GM21381 (cell line): ENCODE measurements around the gene PROM2.

Source experiments
- ATAC-seq: cut with Tn5 transposase; IDR thresholded peaks from one replicate; pipeline ENCODE4 v1.9.1; 2021; ENCODE audit warnings: mild to moderate bottlenecking, moderate library complexity; ENCODE audit not compliant: unreplicated experiment

PROM2 gene

DNA sequence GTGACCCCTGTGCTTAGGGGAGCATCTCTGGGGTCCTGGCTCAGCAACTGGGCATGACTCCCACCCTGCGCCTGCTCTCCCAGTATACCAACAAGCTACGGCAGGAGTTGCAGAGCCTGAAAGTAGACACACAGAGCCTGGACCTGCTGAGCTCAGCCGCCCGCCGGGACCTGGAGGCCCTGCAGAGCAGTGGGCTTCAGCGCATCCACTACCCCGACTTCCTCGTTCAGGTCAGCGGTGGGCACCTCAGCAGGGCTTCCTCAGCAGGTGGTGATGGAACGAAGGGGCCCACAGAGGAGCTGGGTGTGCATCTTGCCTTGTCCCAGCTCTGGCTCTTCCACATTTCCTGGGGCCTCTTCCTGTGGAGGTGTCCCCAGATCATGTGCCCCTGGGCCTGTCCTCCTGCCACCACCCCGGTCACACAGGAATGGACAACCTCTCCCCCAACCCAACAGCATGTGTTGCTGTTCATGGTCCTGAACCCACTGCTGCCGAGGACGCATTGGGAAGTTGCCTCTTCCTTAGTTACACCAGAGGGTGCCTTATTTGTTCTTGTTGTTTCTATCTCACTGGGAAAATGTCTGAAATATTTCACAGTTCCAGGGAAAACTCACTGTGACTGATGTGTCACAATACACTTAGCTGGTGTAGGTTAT is 10.8 kb downstream of the PROM2 start:
- ATAC-seq = no peak

DNA sequence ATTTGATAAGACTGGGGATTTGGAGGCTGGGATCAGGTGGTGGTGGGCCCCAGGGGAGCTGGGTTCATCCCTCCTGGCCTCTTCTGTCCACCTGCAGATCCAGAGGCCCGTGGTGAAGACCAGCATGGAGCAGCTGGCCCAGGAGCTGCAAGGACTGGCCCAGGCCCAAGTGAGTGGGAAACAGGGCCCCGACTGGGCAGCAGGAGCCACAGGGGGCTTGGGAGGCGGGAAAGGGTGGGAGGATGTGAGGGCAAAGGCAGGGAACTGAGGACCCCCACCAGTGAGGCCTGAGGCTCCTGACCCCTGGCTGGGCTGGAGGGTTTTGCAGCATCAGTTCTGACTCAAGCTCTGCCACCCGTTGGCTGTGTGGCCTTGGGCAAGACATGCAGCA is 11.3 kb downstream of the PROM2 start:
- no peak for ATAC-seq

GRCh38 chr2:95287336-95287735 is 13.1 kb downstream of the PROM2 start:
- no peak for ATAC-seq

DNA sequence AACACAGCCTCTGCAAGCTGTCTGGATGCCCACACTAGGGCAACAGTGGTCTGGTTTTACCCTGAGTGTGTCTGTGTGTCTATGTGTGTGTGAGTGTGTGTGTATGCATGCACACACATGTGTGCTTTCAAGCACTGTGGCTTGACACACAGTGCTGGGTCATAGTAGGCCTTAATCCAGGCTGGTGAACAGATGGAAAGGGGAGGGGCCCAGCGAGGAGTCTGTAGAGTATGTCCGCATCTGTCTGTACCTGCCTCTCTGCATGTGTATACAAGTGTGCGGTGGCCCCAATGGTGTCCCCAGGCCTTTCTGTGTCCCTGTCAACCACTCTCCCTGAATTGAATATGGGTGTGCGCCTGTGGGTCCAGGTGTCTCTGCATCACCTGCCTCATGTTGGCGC is 13.6 kb downstream of the PROM2 start:
- ATAC-seq = no peak

- ATAC-seq = no peak
Observed at GRCh38 chr2:95289253-95289652, 15.0 kb downstream of the PROM2 start.

DNA sequence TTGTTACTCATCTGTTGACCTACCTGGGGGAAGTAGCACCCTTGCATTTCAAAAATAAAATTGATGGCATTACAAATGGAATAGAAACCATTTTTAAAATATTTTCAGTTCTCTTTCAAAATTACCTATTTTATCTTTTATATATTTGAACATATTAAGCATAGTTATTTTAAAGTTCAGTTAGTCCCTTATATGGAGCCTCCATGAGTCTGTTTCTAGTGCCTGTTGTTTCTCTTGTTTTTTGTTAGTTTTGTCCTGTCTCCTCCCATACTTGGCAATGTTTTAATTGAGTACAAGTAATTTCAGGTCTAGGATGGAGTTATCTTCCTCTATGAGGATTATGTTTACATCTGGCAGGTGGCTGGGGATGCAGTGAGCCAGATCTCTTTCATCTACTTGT is 17.0 kb downstream of the PROM2 start:
- no peak for ATAC-seq

GRCh38 chr2:95292623-95293260 is 18.5 kb downstream of the PROM2 start:
- ATAC-seq = no peak

DNA sequence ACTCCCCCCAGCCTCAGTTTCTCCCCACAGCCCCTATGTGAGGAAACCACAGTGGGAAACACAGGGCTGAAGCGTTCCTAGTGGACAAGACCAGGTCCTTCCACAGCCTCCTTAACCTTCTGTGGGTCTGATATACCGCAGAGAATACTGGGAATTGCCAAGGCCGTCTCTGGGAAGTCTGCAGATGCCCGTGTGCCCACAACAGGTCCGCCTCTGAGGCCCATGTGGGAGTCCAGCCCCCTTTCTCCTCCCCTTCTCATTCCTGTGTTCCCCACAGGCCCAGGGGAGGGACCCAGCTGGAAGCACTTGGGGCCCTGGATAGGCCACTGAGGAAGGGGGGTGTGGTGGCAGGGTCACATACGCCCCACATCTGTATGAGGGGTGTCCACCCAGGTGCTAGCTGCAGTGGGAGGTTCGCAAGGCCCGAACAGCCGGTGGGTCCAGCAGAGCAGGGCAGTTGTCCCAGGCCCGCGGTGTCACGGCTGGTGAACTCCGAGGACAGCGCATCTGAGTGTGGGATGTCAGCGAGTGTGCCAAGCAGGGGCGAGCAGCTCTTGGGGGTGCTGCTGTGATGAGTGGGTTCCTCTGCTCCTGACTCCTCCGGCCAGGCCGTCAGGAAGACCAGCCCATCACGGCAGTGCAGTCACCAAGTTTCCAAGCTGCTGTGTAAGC is 20.5 kb downstream of the PROM2 start:
- ATAC-seq = no peak

DNA sequence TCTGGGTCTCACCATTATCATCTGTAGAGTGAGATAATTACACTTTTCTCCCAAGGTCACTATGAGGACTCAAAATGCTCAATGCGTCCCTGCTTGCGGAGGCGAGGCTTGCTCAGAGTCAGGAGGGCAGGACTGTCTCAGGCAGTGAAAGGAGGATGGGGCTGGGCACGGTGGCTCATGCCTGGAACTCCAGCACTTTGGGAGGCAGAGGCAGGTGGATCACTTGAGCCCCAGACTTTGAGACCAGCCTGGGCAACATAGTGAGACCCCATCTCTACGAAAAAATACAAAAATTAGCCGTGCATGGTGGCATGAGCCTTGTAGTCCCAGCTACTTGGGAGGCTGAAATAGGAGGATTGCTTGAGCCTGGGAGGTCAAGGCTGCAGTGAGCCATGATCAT is 21.1 kb downstream of the PROM2 start:
- no peak for ATAC-seq

GRCh38 chr2:95296011-95296410 is 21.8 kb downstream of the PROM2 start:
- no peak for ATAC-seq

DNA sequence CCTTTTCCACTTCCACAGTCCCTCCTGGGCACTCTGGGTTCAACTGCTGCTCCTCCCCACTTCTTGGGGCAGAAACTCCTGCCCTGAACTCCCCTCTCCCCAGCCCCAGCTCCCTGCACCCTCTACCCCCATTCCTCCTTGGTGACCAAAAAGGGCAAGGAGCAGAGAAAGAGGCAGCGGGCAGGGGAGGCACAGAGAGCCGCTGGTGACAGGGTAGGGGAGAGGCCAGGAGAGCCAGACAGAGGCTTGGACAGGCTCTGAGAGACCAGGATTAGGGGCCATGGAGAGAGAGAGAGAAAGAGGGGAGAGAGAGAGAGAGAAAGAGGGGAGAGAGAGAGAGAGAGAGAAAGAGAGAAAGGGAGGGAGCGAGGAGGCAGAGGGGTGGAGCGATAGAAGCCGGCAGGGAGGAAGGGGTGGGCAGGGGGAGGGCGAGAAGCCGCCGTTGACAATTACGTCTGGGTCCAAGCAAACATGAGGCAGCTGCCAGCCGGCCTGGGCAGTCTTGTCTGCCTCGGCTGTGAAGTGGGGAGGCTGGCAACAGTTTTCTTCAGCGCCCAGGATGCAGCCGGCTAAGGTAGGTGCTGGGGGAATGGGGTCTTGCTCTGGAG is 22.7 kb downstream of the PROM2 start, which contains the start of gene KCNIP3:
KCNIP3 (plus strand) TSS at position 468 of the 608 bp plus-strand sequence; CDS start at position 560, 92 bp downstream.
- no peak for ATAC-seq

GRCh38 chr2:95297639-95298395 is 23.6 kb downstream of the PROM2 start:
- no peak for ATAC-seq

DNA sequence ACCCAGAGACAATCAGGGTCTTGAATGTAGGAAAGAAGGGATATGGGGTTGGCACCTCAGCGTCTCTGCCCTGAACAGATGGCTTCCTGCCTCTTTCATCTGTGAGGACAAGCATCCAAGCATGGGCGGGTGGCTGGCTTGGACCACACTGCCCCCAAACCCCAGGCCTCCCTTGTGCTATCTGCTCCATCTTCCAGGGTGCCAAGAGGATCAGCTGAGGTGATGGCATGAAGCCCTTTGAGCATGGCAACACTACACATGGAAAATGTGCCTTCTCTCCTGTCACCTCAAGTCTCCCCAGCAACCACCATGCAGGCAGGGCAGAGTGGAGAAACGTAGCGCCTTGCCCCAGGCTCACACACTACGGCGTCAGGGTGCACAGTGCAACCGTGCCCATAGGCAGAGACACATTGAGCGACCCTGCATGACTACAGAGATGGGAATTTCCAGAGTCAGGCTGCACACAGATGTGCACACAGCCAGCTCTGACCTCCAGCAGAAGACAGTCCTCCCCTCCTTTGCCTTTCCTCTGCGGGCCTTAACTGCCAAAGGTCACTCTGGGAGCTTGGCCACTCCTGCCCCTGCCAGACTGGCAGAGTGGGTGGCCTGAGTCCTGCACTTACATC is 24.4 kb downstream of the PROM2 start:
- ATAC-seq = no peak

DNA sequence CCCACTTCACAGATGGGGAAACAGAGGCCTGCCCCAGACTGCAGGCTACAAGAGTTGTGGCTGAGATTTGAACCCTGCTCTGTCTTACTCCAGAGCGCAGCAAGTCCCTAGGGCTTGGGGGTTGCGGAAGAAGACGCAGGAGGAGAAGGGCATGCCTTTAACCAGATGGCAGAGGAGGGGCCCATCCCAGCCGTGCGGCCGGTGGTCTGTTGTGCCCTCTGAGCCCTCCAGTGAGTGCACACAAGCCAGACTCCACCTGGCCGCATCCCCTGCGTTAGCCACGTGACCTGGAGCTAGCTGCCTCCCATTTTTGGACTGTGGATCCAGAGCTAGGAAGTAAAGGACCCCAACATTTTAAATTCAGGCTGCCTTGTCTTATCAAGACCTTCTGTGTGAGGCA is 25.7 kb downstream of the PROM2 start:
- no peak for ATAC-seq

- no peak for ATAC-seq
Observed at GRCh38 chr2:95300450-95300849, 26.2 kb downstream of the PROM2 start.

GRCh38 chr2:95301186-95301585 is 26.9 kb downstream of the PROM2 start:
- no peak for ATAC-seq

GRCh38 chr2:95301876-95302641 is 27.8 kb downstream of the PROM2 start:
- no peak for ATAC-seq

DNA sequence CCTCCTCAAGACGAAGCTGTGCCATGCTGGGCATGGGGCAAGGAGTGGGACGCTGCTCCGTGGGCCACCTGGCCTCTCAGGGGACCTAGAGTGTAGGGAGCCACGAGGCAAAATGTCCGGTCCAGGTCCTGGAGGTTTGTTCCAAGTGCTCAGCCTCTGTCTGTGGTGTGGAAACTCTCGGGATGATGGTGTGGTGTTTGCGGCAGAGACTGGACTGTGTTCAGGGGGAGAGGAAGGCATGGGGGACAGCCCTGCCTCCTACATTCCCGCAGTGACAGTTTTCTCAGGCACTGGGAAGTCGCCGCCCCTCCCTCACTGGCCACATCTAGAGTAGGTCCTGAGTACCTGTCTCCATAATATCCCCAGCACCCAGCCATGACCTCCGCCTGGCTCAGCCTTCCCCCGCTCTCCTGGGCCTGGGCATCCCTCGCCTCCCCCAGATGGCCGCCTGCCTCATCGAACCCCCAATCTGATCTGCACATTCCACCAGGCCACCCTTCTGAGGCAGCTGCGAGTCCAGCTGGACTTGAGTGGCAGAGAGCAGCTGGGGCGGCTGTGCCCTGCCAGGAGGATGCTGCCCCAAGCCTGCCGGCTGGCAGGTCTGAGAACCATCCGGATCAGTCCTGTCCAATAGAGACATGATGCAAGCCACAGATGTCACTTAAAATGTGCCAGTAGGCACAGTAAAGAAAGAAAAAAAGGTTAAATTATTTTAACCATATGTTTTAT is 29.1 kb downstream of the PROM2 start:
- no peak for ATAC-seq

DNA sequence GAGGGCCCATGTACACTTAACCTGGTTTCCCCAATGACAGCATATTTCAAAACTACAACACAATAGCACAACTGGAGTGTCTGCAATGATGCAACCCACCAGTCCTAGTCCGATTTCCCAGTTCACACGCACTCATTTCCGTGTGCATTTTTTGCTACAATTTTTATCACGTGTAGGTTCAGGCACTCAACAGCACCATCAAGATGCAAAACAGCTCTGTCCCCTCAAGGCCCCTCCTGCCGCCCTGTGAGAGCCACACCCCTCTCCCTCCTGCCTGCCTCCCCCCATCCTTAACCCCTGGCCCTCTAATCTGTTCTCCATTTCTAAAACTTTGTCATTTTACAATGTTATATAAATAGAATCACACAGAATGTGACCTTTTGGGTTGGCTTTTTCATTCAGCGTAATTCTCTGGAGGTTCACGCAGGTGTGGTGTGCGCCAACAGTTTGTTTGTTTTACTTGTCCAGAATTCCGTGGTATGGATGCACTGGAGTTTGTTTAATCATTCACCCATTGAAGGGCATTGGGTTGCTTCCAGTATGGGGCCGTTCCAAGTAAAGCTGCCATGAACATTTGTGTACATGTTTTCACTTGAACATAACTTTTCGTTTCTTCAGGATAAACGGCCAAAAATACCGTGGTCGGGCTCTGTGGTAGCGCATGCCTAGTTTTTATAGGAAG is 31.3 kb downstream of the PROM2 start:
- ATAC-seq = no peak
